Left ventricle myocardium inferior (tissue), 1 donor: ENCODE results near the gene CD302. TPM values are rescaled to one million over a fixed set of nuclear protein-coding genes. Genes with fewer than 3 reads are reported as not detected.

ENCODE experiments used
- DNase-seq: peaks from one replicate; pipeline ENCODE4 v3.0.0-alpha.2; 2020
- H3K27ac ChIP-seq: fragments of 200-600 bp; replicated peaks from 2 replicates; pipeline ENCODE4 v1.8.0; 2021
- H3K27me3 ChIP-seq: fragments of 200-600 bp; 2 replicates; pipeline ENCODE4 v1.8.0; 2021; ENCODE audit warnings: low read depth
- H3K36me3 ChIP-seq: fragments of 200-600 bp; 2 replicates; pipeline ENCODE4 v1.8.0; 2021
- H3K4me1 ChIP-seq: fragments of 200-600 bp; 2 replicates; pipeline ENCODE4 v1.8.0; 2021
- H3K4me3 ChIP-seq: fragments of 200-600 bp; 2 replicates; pipeline ENCODE4 v1.8.0; 2021; ENCODE audit warnings: mild to moderate bottlenecking, moderate library complexity
- H3K9me3 ChIP-seq: fragments of 200-600 bp; replicated peaks from 2 replicates; pipeline ENCODE4 v1.8.0; 2021
- intact Hi-C: fragments of 100-400 bp; cut with micrococcal nuclease; formaldehyde crosslinking; loops from one replicate; pipeline ENCODE4 v1.11.0; 2022
- total RNA-seq: library from RNA; stranded (reverse); fragmentation: NEBNext Ultra II Directional; extraction: Animal tissue kit (Norgen Biotek cat#: 25700); gene quantifications from one replicate; pipeline ENCODE4 v1.2.1, GENCODE V29; 2021
- TF ChIP-seq, protein P1 (sequence below): fragments of 200-600 bp; IDR thresholded peaks from 2 replicates; pipeline ENCODE4 v1.8.0; 2021; ENCODE audit warnings: antibody characterized with exemption, mild to moderate bottlenecking, borderline replicate concordance
- donor health status: DM: no; HTN: yes; CAD: no; lungs with severe emphysema.

Gene CD302
- total RNA-seq, 1 donor from 2014 or later, result 17.2 TPM

DNA sequence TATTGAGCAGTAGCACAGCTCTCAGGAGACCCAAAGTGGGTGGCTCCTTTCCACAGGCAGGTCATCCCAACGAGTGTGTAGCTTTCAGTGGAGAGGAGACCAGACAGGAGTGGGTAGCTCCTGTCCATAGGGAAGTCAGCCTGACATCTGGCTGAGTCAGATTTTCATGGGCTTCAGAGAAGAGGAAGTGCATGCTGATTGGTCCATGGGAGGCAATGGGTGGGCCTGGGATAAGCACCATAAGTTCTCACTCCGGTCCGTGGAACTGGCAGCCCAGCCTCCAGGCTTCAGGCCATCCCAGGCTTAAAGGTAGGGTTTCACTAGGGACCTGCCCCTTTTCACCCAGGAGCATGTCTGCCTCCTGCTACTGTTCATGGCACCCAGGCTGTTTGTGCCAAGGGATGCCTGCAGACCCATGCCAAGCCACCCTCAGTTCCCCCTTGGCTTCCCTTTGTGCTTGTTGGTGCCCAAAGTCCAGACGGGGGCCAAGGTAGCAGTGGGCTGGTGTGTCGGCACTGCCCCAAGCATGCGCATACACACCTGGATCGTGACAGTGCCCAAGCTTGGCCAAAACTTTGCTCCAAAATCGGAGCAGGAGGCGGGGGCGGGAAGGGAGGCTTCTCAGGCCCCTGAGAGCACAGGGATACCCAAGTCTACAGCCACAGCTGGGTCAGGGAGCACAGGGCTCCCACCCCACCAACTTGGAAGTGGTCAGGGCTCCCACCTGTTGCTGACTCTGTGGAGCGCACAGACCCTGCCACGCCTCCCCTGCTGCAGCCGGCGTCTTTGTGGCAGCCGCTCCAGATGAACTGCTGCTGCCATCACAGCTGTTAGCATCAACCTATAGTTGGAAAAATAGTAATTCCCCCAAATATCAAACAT lies 59.3 kb downstream of the CD302 start:
- intact Hi-C loops, result no loop called here
- no peaks in the 10 kb centered on the region for H3K9me3 ChIP-seq

DNA sequence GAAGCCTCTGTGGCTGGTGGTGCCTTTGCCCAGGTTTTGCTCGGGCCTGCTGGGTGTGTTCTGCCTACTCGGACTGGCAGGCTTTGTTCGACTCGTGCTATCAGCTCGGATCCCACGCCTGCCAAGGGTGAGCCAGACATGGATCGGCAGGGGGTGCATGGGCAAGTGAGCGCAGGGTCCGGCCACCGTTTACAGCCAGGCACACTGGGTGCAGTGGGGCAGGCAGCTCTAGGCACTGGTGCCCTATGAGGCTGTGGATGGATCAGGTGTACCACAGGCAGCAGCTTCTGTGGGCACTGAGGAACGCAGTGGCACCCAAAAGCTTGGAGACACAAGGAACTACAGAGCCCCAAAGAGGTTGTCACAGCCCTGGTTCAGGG lies 60.1 kb downstream of the CD302 start:
- H3K4me1 ChIP-seq, result peaks cover 71% of the 10 kb centered on the region
- peaks cover 56% of the 10 kb centered on the region for H3K36me3 ChIP-seq
- TF ChIP-seq, protein P1, sequence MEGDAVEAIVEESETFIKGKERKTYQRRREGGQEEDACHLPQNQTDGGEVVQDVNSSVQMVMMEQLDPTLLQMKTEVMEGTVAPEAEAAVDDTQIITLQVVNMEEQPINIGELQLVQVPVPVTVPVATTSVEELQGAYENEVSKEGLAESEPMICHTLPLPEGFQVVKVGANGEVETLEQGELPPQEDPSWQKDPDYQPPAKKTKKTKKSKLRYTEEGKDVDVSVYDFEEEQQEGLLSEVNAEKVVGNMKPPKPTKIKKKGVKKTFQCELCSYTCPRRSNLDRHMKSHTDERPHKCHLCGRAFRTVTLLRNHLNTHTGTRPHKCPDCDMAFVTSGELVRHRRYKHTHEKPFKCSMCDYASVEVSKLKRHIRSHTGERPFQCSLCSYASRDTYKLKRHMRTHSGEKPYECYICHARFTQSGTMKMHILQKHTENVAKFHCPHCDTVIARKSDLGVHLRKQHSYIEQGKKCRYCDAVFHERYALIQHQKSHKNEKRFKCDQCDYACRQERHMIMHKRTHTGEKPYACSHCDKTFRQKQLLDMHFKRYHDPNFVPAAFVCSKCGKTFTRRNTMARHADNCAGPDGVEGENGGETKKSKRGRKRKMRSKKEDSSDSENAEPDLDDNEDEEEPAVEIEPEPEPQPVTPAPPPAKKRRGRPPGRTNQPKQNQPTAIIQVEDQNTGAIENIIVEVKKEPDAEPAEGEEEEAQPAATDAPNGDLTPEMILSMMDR, result no peak
- no peaks in the 10 kb centered on the region for H3K9me3 ChIP-seq
- intact Hi-C loops, result no loop called here
- H3K27me3 ChIP-seq, result no peaks in the 10 kb centered on the region
- peak; percentile 33 for DNase-seq
- H3K4me3 ChIP-seq, result no peak overlapping the region
- H3K27ac ChIP-seq, result peak overlapping the region; percentile 63

More for the DNA sequence above, 59.3 kb downstream of the CD302 start:
- no peak for DNase-seq
- peak overlapping the region; percentile 63 for H3K27ac ChIP-seq
- peaks cover 56% of the 10 kb centered on the region for H3K36me3 ChIP-seq
- H3K4me1 ChIP-seq, result peaks cover 76% of the 10 kb centered on the region
- TF ChIP-seq, protein P1, result no peak
- no peaks in the 10 kb centered on the region for H3K27me3 ChIP-seq
- no peak overlapping the region for H3K4me3 ChIP-seq

- Histone ChIP-seq H3K4me3 (no peak overlapping the region), H3K9me3 (no peaks in the 10 kb centered on the region), H3K27me3 (no peaks in the 10 kb centered on the region), H3K36me3 (peaks cover 56% of the 10 kb centered on the region), H3K4me1 (peaks cover 67% of the 10 kb centered on the region), H3K27ac (peak overlapping the region; percentile 63)
- DNase-seq, result no peak
- intact Hi-C loops, result no loop called here
- TF ChIP-seq, protein P1, result no peak
Observed at GRCh38 chr2:159737292-159737916, 60.6 kb downstream of the CD302 start.

DNA sequence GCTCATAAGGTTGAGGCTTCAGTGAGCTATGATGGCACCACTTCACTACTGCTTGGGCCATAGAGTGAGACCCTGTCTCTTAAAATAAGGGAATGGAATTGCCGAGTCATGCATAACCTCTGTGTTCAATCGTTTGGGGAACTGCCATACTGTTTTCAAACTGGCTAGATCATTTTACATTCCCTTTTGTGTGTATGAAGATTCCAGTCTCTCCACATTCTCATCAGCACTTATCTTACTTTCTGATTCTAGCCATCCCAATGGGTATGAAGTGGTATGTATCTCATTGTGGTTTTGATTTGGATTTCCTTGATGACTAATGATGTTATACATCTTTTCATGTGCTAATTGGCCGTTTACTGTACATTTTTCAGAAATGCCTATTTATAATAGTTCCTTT lies 62.0 kb downstream of the CD302 start:
- Histone ChIP-seq H3K27ac (peak overlapping the region; percentile 6), H3K36me3 (peaks cover 64% of the 10 kb centered on the region), H3K4me3 (no peak overlapping the region), H3K27me3 (no peaks in the 10 kb centered on the region), H3K9me3 (no peaks in the 10 kb centered on the region), H3K4me1 (peaks cover 54% of the 10 kb centered on the region)
- intact Hi-C loops, result no loop called here
- TF ChIP-seq, protein P1, result no peak
- DNase-seq, result no peak

DNA sequence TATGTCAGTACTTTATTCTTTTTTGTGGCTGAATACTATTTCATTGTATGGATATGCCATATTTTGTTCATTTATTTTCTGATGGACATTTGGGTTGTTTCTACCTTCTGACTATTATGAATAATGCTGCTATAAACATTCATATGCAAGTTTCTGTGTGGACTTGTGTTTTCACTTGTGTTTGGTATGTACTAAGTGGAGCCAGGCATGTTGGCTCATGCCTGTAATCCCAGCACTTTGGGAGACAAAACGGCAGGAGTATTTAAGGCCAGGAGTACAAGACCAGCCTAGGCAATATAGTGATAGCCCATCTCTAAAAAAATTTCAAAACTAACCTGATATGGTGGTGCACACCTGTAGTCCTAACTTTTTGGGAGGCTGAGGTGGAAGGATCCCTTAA lies 62.4 kb downstream of the CD302 start:
- Histone ChIP-seq H3K4me1 (peaks cover 50% of the 10 kb centered on the region), H3K27ac (peak overlapping the region; percentile 6), H3K27me3 (no peaks in the 10 kb centered on the region), H3K9me3 (no peaks in the 10 kb centered on the region), H3K36me3 (peaks cover 64% of the 10 kb centered on the region), H3K4me3 (no peak overlapping the region)
- DNase-seq, result no peak
- TF ChIP-seq, protein P1, result no peak
- intact Hi-C loops, result no loop called here
